ENCODE results near the gene NAA40. TPM values are rescaled to one million over a fixed set of nuclear protein-coding genes. Genes with fewer than 3 reads are reported as not detected.

The NAA40 gene
- total RNA-seq, 1 donor from 2014 or later = 20.4 TPM

GRCh38 chr11:63993993-63994392, 55.2 kb downstream of the NAA40 start:
- no peak overlapping the region for H3K27ac ChIP-seq
- H3K4me1 ChIP-seq = peaks cover 4% of the 10 kb centered on the region
- H3K4me3 ChIP-seq = no peak overlapping the region
- DNase-seq (peak; percentile 62), ATAC-seq (peak; percentile 32 to 51)
- H3K36me3 ChIP-seq = peaks cover 86% of the 10 kb centered on the region
- no peaks in the 10 kb centered on the region for H3K27me3 ChIP-seq (ENCODE audit: low read depth)
- H3K9me3 ChIP-seq = no peaks in the 10 kb centered on the region
- no peak for TF ChIP-seq CTCF (IDR thresholded peaks at IDR 0.05)
- intact Hi-C loops (cut with DNase I) = no loop called here

GRCh38 chr11:63996512-63996911, 57.7 kb downstream of the NAA40 start:
- Histone ChIP-seq H3K9me3 (no peaks in the 10 kb centered on the region), H3K27ac (no peak overlapping the region), H3K27me3 (ENCODE audit: low read depth) (peaks cover 9% of the 10 kb centered on the region), H3K4me1 (peaks cover 28% of the 10 kb centered on the region), H3K4me3 (no peak overlapping the region), H3K36me3 (peaks cover 63% of the 10 kb centered on the region)
- intact Hi-C loops (cut with DNase I) = no loop called here
- no peak for TF ChIP-seq CTCF (IDR thresholded peaks at IDR 0.05)
- ATAC-seq (no peak), DNase-seq (no peak)

- no peak for ATAC-seq
- H3K9me3 ChIP-seq = no peaks in the 10 kb centered on the region
- no peak for TF ChIP-seq CTCF (IDR thresholded peaks at IDR 0.05)
- intact Hi-C loops (cut with DNase I) = no loop called here
- peaks cover 9% of the 10 kb centered on the region for H3K27me3 ChIP-seq (ENCODE audit: low read depth)
- H3K4me3 ChIP-seq = no peak overlapping the region
- peaks cover 57% of the 10 kb centered on the region for H3K36me3 ChIP-seq
- peaks cover 35% of the 10 kb centered on the region for H3K4me1 ChIP-seq
- no peak overlapping the region for H3K27ac ChIP-seq
- DNase-seq = no peak
Observed at GRCh38 chr11:63997104-63997700, 58.4 kb downstream of the NAA40 start.

- no peaks in the 10 kb centered on the region for H3K9me3 ChIP-seq
- peaks cover 55% of the 10 kb centered on the region for H3K36me3 ChIP-seq
- no peak overlapping the region for H3K27ac ChIP-seq
- TF ChIP-seq CTCF (IDR thresholded peaks at IDR 0.05) = no peak
- peaks cover 35% of the 10 kb centered on the region for H3K4me1 ChIP-seq
- DNase-seq (no peak), ATAC-seq (no peak)
- peaks cover 9% of the 10 kb centered on the region for H3K27me3 ChIP-seq (ENCODE audit: low read depth)
- H3K4me3 ChIP-seq = no peak overlapping the region
- intact Hi-C loops (cut with DNase I) = no loop called here
Observed at GRCh38 chr11:63997801-63998337, 59.1 kb downstream of the NAA40 start.

- DNase-seq (peak; percentile 50), ATAC-seq (peak; percentile 1 to 22)
- Histone ChIP-seq H3K27ac (no peak overlapping the region), H3K4me3 (peak overlapping the region; percentile 47), H3K4me1 (peaks cover 35% of the 10 kb centered on the region), H3K36me3 (peaks cover 49% of the 10 kb centered on the region), H3K27me3 (ENCODE audit: low read depth) (peaks cover 9% of the 10 kb centered on the region), H3K9me3 (no peaks in the 10 kb centered on the region)
- TF ChIP-seq CTCF (IDR thresholded peaks at IDR 0.05) = no peak
- intact Hi-C loops (cut with DNase I) = no loop called here
Observed at GRCh38 chr11:63998558-63999348, 60.0 kb downstream of the NAA40 start.

All from lower lobe of right lung (tissue), 2 donors.